ENCODE results near the gene NFATC3.

NFATC3 gene

GRCh38 chr16:68190736-68191510, 105.8 kb downstream of the NFATC3 start:
- no peak for DNase-seq

GRCh38 chr16:68194251-68194650, 109.1 kb downstream of the NFATC3 start:
- DNase-seq = no peak

- DNase-seq = no peak
Observed at GRCh38 chr16:68197250-68197649, 112.1 kb downstream of the NFATC3 start.

GRCh38 chr16:68200088-68200783, 115.1 kb downstream of the NFATC3 start:
- no peak for DNase-seq

GRCh38 chr16:68202091-68202519, 116.9 kb downstream of the NFATC3 start:
- no peak for DNase-seq

GRCh38 chr16:68206245-68206644, 121.1 kb downstream of the NFATC3 start:
- no peak for DNase-seq

GRCh38 chr16:68214726-68215125, 129.6 kb downstream of the NFATC3 start:
- no peak for DNase-seq

- DNase-seq = no peak
Observed at GRCh38 chr16:68215302-68215701, 130.1 kb downstream of the NFATC3 start.

GRCh38 chr16:68216240-68216639, 131.1 kb downstream of the NFATC3 start:
- no peak for DNase-seq

- no peak for DNase-seq
Observed at GRCh38 chr16:68217506-68217905, 132.3 kb downstream of the NFATC3 start.

- no peak for DNase-seq
Observed at GRCh38 chr16:68219725-68220351, 134.7 kb downstream of the NFATC3 start.

- DNase-seq = no peak
Observed at GRCh38 chr16:68223072-68223471, 137.9 kb downstream of the NFATC3 start.

GRCh38 chr16:68226116-68226515, 140.9 kb downstream of the NFATC3 start:
- no peak for DNase-seq

- no peak for DNase-seq
Observed at GRCh38 chr16:68227183-68227793, 142.1 kb downstream of the NFATC3 start.

GRCh38 chr16:68227850-68228553, 142.8 kb downstream of the NFATC3 start:
- no peak for DNase-seq

- no peak for DNase-seq
Observed at GRCh38 chr16:68228652-68229051, 143.5 kb downstream of the NFATC3 start.

GRCh38 chr16:68229431-68230175, 144.4 kb downstream of the NFATC3 start:
- peak; percentile 82 for DNase-seq

GRCh38 chr16:68230176-68230571, 145.0 kb downstream of the NFATC3 start:
- DNase-seq = no peak

- DNase-seq = no peak
Observed at GRCh38 chr16:68230956-68231355, 145.8 kb downstream of the NFATC3 start.

GRCh38 chr16:68231384-68232136, 146.4 kb downstream of the NFATC3 start:
- no peak for DNase-seq

GRCh38 chr16:68232335-68232734, 147.2 kb downstream of the NFATC3 start:
- DNase-seq = no peak

Data from hematopoietic multipotent progenitor cell treated with erythropoietin and hydrocortisone succinate and interleukin-3 and kit ligand, for 6 days (in vitro differentiated cells).